ENCODE results near the gene RAD51B.
"Not testable (repeated sequence)": the region's sequence is repeated elsewhere in the genome, so short reads cannot be mapped to it uniquely, and the experiment has no call there.

Gene RAD51B

GRCh38 chr14:68216079-68216478 is 396.5 kb downstream of the RAD51B start:
- no peak for DNase-seq (ENCODE audit: low spot score)
- TF ChIP-seq, protein P1, sequence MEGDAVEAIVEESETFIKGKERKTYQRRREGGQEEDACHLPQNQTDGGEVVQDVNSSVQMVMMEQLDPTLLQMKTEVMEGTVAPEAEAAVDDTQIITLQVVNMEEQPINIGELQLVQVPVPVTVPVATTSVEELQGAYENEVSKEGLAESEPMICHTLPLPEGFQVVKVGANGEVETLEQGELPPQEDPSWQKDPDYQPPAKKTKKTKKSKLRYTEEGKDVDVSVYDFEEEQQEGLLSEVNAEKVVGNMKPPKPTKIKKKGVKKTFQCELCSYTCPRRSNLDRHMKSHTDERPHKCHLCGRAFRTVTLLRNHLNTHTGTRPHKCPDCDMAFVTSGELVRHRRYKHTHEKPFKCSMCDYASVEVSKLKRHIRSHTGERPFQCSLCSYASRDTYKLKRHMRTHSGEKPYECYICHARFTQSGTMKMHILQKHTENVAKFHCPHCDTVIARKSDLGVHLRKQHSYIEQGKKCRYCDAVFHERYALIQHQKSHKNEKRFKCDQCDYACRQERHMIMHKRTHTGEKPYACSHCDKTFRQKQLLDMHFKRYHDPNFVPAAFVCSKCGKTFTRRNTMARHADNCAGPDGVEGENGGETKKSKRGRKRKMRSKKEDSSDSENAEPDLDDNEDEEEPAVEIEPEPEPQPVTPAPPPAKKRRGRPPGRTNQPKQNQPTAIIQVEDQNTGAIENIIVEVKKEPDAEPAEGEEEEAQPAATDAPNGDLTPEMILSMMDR (IDR thresholded peaks at IDR 0.05; ENCODE audit: extremely low read depth, missing control alignments): no peak

DNA sequence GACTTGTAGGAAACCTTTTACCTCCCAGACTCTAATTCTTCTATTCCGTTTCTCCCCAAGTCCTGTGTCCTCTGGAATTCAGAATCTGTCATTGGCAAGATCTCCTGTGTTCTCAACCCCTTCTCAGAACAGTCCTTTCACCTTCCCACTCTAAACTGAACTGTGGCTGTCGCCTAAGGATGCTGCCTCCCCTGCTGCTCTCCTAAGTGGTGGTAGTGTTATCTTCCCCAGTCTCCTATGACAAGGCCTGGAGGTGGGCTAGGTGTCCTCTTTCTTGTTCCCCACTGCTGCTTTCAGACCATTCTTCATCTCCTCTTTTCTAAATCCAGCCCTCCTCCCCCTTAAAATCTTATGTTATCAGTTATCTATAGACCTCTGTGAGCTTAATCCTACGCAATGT is 397.4 kb downstream of the RAD51B start:
- TF ChIP-seq, protein P1 (IDR thresholded peaks at IDR 0.05; ENCODE audit: extremely low read depth, missing control alignments): no peak
- no peak for DNase-seq (ENCODE audit: low spot score)

GRCh38 chr14:68217791-68218340 is 398.3 kb downstream of the RAD51B start:
- DNase-seq (ENCODE audit: low spot score): no peak
- TF ChIP-seq, protein P1 (IDR thresholded peaks at IDR 0.05; ENCODE audit: extremely low read depth, missing control alignments): no peak

GRCh38 chr14:68219407-68219806 is 399.8 kb downstream of the RAD51B start:
- no peak for DNase-seq (ENCODE audit: low spot score)
- TF ChIP-seq, protein P1 (IDR thresholded peaks at IDR 0.05; ENCODE audit: extremely low read depth, missing control alignments): no peak

DNA sequence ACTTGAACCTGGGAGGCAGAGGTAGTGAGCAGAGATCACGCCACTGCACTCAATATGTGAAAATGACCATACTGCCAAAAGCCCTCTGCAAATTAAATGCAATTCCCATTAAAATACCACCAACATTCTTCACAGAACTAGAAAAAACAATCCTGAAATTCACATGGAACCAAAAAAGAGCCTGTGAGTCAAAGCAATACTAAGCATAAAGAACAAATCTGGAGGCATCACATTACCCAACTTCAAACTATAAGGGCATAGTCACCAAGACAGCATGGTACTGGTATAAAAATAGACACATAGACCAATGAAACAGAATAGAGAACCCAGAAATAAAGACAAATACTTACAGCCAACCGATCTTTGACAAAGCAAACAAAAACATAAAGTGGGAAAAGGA is 401.5 kb downstream of the RAD51B start:
- DNase-seq (ENCODE audit: low spot score): not testable (repeated sequence)

DNA sequence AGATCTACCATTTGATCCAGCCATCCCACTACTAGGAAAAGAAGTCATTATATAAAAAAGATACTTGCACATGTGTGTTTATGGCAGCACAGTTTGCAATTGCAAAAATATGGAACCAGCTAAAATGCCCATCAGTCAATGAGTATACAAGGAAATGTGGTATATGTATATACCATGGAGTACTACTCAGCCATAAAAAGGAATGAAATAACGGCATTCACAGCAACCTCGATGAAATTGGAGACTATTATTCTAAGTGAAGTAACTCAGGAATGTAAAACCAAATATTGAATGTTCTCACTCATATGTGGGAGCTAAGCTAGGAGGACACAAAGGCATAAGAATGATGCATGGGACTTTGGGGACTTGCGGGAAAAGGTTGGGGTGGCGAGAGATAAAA is 402.6 kb downstream of the RAD51B start:
- TF ChIP-seq, protein P1 (IDR thresholded peaks at IDR 0.05; ENCODE audit: extremely low read depth, missing control alignments): no peak
- DNase-seq (ENCODE audit: low spot score): no peak

- no peak for DNase-seq (ENCODE audit: low spot score)
- TF ChIP-seq, protein P1 (IDR thresholded peaks at IDR 0.05; ENCODE audit: extremely low read depth, missing control alignments): no peak
Measured at GRCh38 chr14:68222726-68223125, 403.1 kb downstream of the RAD51B start.

DNA sequence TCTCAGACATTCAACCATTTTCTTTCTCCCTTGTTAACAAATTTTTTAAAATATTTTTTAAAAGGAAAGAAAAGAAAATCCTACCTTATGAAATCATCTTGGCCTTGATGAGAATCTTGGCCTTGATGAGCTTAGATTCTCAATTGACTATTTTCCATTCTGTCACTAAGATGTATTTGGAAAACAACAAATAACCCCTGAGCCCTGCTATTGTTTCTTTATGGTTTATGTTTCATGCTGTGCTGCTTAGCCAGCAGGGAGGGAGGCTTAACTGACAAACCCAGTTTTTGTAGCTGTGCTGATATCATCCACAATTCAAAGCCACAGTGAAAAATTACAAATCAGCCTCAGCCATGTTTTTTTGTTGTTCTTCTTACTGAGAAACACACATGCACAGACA is 404.1 kb downstream of the RAD51B start:
- no peak for DNase-seq (ENCODE audit: low spot score)
- TF ChIP-seq, protein P1 (IDR thresholded peaks at IDR 0.05; ENCODE audit: extremely low read depth, missing control alignments): no peak

Data from GM20000 (cell line).